ENCODE results near the gene BCAR1.

BCAR1 gene

GRCh38 chr16:75198135-75198600, 53.3 kb downstream of the BCAR1 start:
- no peak for DNase-seq

GRCh38 chr16:75197522-75198134, 53.8 kb downstream of the BCAR1 start:
- no peak for DNase-seq

GRCh38 chr16:75196836-75197235, 54.6 kb downstream of the BCAR1 start:
- DNase-seq, result no peak

- DNase-seq, result no peak
Observed at GRCh38 chr16:75195811-75196790, 55.3 kb downstream of the BCAR1 start.

- DNase-seq, result no peak
Observed at GRCh38 chr16:75193730-75194444, 57.5 kb downstream of the BCAR1 start.

GRCh38 chr16:75193265-75193650, 58.2 kb downstream of the BCAR1 start:
- no peak for DNase-seq

GRCh38 chr16:75192606-75193264, 58.7 kb downstream of the BCAR1 start:
- no peak for DNase-seq

- no peak for DNase-seq
Observed at GRCh38 chr16:75189638-75190245, 61.7 kb downstream of the BCAR1 start.

- no peak for DNase-seq
Observed at GRCh38 chr16:75188832-75189477, 62.5 kb downstream of the BCAR1 start.

GRCh38 chr16:75181630-75182029, 69.8 kb downstream of the BCAR1 start:
- DNase-seq, result no peak

GRCh38 chr16:75179208-75179607, 72.2 kb downstream of the BCAR1 start:
- no peak for DNase-seq
